ENCODE data around the gene TSPAN5.

Gene TSPAN5

DNA sequence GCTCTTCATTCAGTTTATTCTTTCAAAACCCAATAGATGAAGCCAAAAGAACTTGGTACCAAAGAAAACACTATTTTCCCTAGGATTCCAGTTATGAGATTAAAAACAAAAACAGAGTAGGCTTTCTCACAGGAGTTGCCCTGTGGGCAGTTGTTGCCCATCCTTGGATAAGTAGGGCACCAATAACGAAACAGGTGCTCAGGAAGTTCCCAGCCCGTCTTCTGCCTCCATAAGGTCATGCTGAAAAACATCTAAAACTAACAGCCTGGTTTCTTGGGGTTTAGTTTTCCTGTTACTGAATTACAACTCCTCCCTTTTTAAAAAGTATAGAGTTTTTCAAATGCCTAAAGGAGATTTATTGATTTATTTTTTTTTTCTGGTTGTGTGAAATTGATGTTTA lies 14.7 kb downstream of the TSPAN5 start:
- DNase-seq (ENCODE audit: low spot score), result no peak

DNA sequence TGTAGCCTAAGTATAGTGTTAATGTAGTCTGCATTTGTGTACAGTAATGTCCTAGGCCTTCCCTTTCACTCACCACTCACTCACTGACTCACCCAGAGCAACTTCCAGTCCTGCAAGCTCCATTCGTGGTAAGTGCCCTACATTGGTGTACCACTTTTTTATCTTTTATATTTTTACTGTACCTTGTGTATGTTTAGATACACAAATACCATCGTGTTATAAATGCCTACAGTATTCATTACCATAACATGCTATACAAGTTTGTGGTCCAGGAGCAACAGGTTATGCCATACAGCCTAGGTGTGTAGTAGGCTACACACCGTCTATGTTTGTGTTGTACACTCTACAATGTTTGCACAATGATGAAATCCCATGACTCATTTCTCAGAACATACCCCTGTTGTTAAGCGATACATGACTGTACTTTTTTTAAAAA lies 15.4 kb downstream of the TSPAN5 start:
- no peak for DNase-seq (ENCODE audit: low spot score)

DNA sequence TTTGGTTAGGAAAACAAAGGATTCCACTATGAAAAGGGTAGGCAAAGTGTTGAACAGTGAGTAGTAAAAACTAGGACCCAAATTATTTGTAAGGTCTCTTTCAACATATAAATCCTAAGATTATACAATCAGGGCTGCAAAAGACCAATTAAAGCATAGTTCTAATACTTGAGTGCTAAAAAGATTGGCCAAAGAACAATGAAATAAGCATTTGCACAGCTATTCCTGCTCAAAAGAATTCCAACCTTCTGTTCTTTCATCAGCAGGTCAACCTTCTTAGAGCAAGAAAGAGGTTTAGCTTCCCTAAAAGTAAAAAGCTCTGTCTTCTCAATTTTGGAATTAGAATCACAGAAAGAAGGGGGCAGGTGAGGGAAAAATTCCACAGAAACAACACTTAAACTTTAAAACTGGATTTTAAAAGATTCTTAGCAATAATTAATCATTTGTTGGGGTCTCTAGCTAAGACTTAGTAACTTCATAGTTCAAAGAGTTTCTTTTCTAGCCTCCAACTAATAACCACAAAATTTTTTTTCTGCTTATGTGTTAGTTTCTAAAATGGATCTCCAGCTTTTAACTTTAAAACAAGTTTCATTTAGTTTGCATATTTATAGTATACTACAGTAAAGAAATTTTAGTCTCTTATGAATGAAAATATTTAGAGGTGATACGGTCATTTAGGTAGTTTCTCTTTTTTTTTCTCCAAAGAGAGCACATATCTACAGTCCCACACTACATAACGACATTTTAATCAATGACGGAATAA lies 16.3 kb downstream of the TSPAN5 start:
- no peak for DNase-seq (ENCODE audit: low spot score)

DNA sequence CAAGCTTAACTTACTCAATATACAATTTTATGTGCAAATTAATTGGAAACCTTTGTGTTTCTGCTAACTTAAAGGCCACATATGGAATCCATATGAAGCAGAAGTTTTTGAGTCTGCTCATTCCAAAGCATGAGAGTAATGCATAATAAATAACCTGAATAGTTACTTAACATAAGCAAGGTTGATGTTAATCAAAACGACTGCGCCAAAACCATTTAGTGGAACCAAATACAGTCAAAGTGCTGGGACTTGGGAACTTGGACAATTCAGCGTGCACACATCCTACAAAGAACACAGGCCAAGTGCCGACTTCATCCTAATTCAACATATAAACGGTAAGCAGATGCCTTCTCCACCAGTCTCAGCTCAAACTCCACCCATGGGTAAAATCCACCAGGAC lies 17.0 kb downstream of the TSPAN5 start:
- DNase-seq (ENCODE audit: low spot score), result no peak

DNA sequence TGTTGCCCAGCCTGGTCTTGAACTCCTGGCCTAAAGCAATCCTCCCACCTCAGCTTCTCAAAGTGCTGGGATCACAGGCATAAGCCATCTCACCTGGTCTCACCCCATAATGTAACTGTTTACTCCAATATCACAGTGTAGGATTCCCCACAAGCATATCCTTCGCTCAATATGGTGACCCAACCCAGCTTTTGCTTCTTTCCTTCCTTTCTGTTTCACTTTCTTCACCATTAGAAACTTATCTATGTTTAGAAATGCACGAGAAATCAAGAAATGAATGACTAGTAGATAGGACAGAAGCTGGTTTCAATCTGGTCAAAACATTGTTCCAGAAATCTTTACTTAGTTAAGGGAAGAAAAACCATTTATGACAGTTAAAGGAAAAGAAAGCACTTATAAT lies 18.9 kb downstream of the TSPAN5 start:
- DNase-seq (ENCODE audit: low spot score), result no peak

DNA sequence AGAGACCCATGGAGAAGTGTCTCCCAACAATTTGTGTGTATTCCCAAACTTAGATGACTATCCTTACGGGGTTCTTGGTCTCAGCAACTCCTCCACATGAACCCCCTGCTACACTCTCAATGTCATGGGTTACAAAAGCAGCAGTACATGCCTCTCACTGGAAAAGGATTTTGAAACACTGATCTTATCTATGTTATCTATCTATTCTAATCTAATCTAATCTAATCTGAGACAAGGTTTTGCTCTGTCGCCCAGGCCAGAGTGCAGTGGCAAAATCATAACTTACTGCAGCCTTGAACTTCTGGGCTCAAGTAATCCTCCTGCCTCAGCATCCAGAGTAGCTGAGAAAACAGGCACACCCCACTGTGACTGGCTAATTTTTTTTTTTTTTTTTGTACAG lies 19.3 kb downstream of the TSPAN5 start:
- no peak for DNase-seq (ENCODE audit: low spot score)

DNA sequence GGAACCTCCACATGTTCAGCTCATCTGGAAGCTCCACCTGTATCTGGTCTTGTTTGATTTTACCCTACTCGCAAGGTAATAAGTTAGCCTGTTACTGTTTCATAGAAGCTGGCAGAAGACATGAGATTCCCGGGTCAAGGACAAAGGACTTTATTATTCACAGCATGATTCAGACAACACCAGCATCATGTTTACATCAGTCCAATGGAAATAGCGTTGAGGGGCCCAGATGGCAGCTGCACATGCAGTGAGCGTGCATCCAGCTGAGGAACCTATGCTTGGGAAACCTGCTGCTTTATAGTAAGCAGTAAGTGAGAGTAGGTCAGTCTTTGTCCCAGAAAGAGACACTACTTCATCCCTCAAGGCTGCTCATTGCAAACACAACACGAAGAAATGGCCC lies 19.8 kb downstream of the TSPAN5 start:
- DNase-seq (ENCODE audit: low spot score), result no peak

DNA sequence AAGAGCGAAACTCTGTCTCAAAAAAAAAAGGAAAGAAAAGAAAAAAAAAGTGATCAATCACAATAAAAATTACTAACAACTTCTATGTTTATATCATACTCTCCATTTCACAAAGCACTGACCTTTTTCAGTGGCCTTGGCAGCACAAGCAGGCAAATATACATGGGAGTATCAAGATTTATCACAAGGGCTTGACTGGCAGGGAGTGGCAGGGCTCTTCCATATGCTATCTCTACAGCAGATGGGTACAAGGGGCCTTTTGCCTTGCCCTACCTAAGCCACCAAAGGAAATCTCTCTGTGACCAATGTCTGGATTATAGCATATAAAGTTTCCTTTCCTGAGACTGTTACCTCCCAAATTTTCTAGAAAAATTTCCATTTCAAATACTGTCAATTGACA lies 24.4 kb downstream of the TSPAN5 start:
- DNase-seq (ENCODE audit: low spot score), result no peak

DNA sequence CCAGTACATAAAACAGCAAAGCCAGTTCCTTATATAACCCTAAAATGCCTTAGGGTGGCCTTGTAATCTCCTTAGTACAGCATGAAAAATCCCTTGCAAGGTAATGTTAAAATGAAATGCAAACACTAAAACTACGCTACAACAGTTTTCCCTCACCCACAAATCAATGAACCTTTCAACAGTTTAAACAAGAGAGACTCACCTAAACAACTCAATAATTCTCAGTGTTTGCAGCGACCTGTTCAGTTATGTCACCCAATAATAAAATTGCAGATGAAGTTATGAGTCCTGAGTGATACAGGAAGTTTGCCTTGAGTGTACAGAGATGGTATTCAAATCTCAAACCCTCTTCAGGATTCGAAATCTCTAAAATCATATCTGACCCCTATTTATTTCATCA lies 25.3 kb downstream of the TSPAN5 start:
- no peak for DNase-seq (ENCODE audit: low spot score)

DNA sequence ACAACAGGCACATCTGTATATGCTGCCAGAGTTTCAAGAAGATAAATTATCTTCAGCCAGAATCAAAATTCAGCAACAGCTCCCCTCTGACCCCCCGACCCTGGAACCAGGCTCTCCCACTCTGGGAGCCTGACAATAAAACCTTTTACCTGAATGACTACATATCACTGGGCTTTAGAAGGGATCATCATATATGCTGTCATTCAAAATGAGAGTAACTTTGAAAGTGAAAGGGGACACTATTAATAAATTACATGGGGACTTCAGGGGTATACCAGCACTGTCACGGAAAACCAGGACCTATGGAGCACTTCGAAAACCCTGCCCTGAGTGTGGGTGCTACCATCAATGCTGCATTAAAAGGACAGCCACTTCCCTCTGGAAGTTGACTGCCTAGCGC lies 26.2 kb downstream of the TSPAN5 start:
- no peak for DNase-seq (ENCODE audit: low spot score)

DNA sequence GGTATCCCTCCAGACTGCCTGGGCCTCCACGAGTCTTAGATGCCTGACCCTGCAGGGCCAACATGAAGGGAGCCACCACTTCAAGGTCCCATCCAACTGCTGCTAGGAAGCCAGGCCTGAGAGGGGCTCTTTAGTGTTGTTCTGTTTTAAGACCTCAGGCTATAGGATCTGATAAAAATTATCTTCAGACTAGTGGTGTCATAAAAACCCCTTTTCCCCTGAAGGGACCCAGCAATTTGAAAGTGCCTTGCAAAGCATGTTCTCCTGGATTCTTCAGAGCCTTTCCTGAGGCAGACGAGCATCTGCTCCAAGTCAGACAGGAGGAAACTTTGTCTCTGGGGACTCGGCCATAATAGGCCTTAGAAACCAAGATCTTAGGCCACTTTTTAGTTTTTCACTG lies 26.9 kb downstream of the TSPAN5 start:
- DNase-seq (ENCODE audit: low spot score), result no peak

DNA sequence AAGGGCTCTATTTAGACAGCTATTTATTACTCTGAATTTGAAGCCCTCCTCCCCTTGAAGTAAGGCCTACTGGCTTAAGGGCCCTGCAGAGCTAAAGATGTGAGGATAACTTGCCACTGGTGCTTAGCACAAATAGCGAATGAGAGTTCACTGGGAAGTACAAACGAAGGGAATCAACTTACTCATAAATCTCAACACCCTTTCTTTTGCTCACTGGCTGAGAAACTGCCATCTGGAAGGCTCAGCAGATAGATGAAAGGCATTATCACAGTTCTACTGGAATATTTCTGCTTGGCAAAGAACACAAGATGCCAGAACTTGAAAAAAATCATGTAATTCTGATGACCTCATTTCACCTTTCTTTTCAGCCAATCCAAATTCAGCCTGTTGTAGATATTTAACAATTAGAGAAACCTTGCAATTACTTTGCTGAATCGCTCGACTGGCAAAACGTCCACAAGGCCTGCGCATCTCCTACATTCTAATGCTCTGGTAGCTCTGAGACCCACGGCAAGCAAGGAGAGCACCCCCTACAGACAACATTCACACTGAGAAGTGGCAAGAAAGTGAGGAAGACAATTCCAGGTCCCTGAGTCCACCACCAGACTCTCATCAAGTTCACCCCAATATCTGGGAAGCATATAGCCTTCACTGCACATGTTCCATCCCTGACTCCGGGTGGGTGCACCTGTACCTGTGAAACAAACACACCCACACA lies 27.5 kb downstream of the TSPAN5 start:
- no peak for DNase-seq (ENCODE audit: low spot score)

DNA sequence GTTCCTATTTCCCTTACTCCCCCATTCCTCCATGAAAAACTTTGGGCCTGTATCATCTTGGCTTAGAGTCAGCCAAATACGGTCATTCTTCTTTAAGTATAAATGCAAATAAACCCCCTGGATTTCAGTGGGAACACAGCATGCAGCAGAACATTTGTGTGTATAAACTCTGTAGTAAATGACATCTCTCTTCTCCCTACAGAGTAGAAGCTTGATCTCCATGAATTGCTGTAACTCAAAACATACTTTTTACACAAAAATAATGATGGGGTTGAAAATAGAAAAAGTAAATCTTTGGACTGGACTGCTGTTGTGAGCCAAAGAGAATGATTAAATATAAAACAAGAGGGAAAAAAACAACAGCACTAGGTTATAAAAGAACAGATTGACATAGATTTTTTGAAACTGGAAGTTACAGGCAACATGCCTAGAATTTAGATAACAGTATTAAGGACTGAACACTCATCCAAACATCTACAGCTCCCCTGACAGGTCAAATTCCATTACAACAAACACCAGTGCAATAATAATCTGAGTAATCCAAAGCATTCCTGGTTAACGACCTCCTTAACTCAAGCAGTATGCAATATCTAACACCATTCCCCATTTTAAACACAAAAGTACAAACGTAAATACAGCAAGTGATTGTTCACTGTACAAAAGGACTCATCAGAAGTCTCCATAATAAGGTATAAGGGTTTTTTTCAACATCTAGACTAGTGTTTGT lies 30.7 kb downstream of the TSPAN5 start:
- DNase-seq (ENCODE audit: low spot score), result no peak

DNA sequence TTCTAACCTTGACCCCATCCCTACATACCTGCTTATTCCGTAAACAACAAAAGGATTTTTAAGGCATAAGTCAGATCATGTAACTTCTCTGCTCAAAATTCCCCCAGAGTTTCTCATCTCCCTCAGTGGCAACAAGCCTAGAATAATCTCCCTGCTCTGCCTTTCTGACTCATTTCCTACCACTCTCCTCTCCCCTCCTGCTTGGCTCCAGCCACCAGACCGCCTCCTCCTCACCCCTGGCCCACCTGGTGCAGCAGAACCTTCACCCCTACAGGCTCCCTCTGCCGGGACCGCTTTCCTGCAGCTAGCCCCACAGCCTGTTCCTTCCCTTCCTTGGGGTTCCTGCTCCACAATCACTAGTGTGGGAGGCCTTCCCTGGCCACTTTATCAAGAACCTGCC lies 32.1 kb downstream of the TSPAN5 start:
- DNase-seq (ENCODE audit: low spot score), result no peak

DNA sequence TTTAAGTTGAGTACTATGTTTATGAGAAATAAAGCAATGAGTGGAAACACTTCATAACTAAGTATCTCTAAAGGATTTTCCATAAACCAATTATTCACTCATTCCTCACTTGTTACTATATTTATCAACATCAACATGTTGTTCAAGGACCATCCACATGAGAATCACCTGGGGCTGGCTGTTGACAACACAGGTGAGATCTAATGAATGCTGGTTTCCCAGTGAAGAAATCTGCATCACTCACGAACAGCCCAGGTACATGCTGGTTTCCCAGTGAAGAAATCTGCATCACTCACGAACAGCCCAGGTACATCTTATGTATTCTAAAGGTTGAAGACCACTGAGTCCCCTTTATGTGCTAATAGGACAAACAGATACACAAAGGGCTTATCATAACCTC lies 32.5 kb downstream of the TSPAN5 start:
- no peak for DNase-seq (ENCODE audit: low spot score)

DNA sequence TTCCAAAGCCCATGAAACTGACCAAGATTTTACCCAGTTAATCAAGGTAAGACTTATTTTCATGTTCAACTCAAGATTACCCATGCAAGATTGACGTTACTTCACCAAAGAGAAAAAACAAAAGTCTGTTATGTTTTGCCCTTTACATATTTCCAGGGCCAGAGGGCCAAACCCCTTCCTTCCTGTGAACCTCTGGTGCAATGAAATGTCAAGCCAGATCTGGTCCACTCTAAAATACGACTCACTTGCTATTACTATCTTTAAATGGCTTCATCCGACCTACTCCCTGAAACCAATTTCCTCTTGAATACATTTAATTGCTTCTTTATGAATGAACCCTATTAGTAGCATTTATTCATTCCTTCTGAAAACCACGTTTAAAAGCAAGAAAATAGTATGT lies 33.0 kb downstream of the TSPAN5 start:
- no peak for DNase-seq (ENCODE audit: low spot score)

DNA sequence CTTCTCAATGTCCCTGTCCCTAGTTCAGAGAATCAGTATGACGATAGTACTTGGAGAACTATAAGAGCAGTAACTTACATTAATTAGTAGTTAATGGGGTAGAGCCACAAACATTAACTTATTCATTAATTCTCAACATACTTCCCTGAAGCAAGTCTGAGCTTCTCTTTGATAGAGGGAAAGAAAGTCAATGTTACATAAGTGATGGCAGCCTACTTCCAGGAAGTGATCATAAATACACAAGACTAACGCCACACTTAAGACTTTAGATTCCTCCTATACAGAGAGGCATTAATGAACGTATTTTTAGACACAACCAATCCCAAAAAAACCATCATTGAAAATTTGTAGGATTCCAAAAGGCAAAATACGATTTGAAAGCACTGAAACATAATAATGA lies 33.8 kb downstream of the TSPAN5 start:
- DNase-seq (ENCODE audit: low spot score), result no peak

DNA sequence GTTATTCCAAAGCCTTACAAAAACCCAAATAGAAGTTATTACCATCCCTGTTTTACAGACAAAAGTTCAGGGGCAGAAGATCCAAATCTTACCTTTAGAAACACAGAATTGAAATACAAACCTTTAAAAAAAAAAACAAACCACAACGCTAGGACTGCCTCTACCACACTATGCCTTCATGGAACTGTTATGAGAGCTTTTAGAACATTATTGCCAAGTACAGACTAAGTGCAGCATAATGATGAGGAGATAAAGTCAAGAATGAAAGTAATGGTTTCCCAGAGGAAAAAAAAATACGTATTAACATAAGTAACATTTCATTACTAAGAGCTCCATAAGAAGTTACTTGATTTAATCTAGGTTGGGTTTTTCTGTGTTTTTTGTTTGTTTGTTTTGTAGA lies 34.3 kb downstream of the TSPAN5 start:
- no peak for DNase-seq (ENCODE audit: low spot score)

DNA sequence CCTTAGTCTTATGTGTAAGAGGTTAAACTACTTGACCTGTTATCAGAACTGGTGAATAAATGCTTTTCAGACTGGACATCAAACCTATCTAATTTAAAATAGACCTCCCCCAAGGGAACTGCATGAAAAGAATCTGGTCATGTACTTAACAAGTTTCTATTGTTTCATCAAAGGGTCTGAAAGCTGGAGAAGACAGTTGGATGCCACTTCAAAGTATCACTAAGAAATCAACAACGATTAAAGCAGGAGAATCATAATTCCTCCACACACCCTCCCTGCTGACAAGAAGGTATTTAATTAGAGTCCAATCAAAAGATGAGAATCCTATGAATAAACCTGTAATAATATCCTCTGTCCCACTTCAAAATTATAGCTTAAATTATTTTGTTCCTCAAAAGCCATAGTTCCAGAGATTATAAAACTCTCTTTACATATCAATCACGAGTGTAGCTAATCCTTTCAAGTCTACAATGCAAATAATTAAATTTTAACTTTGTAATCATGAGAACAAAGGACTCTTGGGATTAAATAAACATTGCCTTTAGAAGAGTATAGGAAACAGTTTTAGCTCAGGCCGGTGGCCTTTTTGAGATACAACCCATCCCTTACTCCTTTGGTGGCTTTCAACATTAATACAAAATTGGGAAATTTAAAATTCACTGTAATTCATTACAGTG lies 35.1 kb downstream of the TSPAN5 start:
- DNase-seq (ENCODE audit: low spot score), result peak; percentile 14

DNA sequence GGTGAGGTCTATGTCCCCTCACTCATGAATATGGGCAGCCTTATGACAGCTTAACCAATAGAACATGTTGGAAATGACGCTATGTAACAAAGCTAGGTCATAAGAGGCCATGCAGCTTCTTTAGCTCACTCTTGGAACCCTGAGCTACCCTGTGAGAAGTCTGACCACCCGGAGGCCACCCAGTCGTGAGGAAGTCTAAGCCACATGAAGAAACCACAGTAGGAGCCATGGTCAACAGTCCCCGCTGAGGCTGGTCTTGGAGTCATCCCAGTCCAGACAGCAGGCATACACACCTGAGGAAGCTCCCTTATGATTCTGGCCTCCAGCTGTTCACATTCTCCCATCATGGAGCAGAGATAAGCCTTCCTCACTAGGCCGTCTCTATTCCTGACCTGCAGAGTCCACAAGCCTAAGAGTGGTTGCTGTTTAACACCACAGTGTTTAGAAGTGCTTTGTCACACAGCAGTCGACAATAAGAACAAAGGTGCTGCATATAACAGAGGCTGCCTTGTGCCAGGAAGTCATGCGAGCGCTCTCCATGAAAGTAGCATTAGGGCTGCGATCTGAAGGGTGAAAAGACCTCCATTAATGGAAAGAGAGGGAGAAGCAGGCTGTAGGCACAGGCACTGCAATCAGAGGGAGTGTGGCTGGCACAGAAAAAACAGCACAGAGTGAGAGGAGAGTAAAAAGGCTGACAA lies 38.2 kb downstream of the TSPAN5 start:
- DNase-seq (ENCODE audit: low spot score), result no peak

DNA sequence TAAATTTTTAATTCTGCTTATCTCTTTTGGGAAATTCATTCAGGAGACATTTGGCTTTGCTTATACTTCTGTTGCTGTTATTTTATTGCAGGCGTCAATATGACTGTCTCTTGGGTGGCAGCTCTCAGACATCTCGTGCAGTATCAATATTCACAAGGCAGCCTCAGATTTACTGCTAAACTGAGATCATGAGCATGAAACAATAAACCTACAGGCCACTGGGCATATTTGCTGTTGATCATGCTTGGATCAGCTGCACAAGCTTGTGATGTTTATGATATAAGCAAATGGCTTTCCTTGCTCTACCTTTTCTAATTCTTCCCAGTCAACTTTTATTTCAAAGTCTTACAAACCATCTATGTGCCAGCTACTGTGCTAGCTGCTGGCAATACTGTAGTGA lies 39.2 kb downstream of the TSPAN5 start:
- DNase-seq (ENCODE audit: low spot score), result no peak

DNA sequence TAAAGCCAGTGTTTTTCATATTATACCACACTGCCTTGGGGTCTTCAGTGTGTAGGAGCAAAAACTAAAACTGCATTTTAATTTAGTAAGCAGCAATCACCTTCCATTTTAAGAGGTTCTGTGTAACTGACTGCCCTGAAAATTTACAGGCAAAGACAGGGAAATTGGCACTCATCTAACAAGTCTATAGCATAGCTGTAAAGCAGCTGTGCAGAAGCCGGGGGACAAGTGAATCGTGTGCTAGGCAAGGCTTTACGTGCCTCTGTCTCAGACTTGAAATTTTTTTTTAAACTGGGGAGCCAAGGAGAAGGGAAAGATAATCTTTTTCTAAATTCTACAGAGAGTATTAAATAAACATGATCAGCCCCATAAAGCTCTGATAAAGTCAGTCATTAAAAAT lies 39.7 kb downstream of the TSPAN5 start:
- DNase-seq (ENCODE audit: low spot score), result no peak
